SU-DHL-6 (cell line): Measurements from ENCODE around the gene CKAP2L.

ENCODE experiments used
- CTCF ChIP-seq: fragments of 200-600 bp; sonication (generic); IDR thresholded peaks from one replicate; pipeline ENCODE4 v1.5.1; 2017; ENCODE audit warnings: antibody characterized with exemption, mild to moderate bottlenecking, low read length, moderate library complexity; ENCODE audit not compliant: insufficient read depth, poor library complexity, severe bottlenecking
- EZH2phosphoT487 ChIP-seq: fragments of 200-600 bp; sonication (generic), shearing (Covaris generic); conservative IDR thresholded peaks from 2 replicates; pipeline ENCODE4 v1.6.1; 2018; ENCODE audit warnings: mild to moderate bottlenecking, antibody characterized with exemption, low read length, moderate library complexity, mixed read lengths

GRCh38 chr2:112728378-112729175 lies 35.8 kb downstream of the CKAP2L start:
- TF ChIP-seq CTCF (no peak), EZH2phosphoT487 (no peak)
